ENCODE measurements around the gene FAM193A.

- TF ChIP-seq, protein P1, sequence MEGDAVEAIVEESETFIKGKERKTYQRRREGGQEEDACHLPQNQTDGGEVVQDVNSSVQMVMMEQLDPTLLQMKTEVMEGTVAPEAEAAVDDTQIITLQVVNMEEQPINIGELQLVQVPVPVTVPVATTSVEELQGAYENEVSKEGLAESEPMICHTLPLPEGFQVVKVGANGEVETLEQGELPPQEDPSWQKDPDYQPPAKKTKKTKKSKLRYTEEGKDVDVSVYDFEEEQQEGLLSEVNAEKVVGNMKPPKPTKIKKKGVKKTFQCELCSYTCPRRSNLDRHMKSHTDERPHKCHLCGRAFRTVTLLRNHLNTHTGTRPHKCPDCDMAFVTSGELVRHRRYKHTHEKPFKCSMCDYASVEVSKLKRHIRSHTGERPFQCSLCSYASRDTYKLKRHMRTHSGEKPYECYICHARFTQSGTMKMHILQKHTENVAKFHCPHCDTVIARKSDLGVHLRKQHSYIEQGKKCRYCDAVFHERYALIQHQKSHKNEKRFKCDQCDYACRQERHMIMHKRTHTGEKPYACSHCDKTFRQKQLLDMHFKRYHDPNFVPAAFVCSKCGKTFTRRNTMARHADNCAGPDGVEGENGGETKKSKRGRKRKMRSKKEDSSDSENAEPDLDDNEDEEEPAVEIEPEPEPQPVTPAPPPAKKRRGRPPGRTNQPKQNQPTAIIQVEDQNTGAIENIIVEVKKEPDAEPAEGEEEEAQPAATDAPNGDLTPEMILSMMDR (IDR thresholded peaks at IDR 0.05; ENCODE audit: low read depth, low read length) = no peak
- no peak for TF ChIP-seq EZH2phosphoT487 (IDR thresholded peaks at IDR 0.05; ENCODE audit: low read depth)
Measured at GRCh38 chr4:2733001-2733843, 196.8 kb downstream of the FAM193A start.

All from OCI-LY3 (cell line).